Cerebellar nuclear complex (tissue), 1 donor: ENCODE results near the gene LUZP1.

ENCODE experiments used
- DNase-seq, 2 experiments: peaks; one replicate each; lab custom pipeline; 2025; lab: John Stamatoyannopoulos, UW

Gene LUZP1

DNA sequence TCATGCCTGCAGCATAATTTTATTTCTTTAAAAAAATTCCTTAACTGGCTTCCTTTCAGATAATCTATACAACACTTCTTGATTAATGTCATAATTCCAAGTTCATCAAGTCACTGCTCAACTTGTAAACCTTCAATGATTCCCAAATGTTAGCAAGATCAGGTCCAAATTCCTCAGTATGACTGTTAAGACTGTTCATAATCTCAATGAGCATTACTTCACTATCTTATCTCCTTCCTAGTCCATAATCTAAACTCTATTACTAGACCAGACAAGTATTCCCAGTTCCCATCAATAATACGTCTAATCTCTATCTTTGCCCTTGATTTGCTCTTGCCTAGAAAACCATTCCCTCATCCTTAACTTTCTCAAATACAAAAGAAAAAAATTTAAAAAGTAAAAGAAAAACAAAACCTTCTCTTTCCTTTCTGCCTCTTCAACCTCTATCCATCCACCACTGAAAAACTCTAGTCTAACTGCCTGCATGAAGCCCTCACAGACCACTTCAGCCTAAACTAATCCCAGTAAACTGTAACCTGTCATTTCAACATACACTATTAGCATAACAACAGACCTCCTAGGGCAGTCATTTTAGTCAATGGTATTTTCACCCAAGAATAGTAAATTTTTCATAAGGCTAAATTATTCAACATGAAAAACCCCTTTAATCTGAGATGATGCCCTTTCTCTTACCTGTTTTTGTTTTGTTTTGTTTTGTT lies 15.5 kb downstream of the LUZP1 start:
- DNase-seq = no peak

DNA sequence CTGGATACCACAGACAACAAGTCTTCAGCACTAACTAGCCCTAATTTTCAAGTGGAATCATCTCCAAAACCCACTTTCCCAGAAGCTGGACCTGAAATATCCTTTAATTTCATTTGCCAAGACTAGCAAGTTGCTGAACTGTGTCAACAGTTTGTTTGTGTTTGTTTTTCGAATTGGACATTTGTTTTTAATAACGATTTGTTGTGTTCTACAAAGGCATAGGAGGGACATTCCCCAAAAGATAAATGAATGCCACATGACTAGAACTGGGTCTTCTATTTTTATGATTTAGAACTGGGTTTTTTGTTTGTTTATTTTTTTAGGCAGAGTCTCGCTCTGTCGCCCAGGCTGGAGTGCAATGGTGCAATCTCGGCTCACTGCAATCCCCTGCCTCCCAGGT lies 17.9 kb downstream of the LUZP1 start:
- DNase-seq = no peak

DNA sequence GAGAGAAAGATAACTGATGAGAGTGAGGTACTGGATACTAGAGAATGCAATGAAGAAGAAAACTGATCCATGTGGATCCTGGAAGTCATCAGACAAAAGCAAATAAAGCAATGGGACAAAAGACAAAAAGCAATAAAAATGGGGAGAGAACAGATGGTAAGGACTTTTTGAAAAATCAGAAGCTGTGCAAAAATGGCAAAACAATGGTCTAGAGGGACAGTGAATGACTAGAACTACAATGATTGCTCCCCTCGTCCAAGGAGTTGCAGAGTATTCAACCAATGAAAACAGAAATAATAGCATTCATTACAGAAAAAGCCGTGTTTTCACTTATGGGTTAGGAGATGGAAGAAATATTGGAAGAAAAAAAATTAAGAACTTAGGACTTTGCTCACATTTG lies 18.5 kb downstream of the LUZP1 start:
- DNase-seq = no peak

DNA sequence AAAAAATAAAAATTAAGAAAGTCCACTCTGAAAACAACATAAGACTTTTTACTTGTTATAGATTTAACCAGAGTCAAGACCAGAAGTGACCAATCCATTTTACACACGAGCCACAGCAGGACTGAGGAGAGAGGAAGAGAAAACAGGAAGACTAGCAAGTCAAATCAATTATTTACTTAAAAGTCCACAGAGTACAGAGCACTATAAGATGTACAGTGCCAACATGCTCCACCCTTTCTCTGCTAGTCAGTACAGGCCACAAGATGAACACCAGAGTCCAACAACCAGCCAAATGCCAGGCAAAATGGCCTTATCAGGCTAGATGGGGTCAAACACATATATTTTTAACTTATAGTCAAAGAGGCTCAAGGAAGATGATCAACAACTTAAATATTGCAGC lies 19.5 kb downstream of the LUZP1 start:
- no peak for DNase-seq

DNA sequence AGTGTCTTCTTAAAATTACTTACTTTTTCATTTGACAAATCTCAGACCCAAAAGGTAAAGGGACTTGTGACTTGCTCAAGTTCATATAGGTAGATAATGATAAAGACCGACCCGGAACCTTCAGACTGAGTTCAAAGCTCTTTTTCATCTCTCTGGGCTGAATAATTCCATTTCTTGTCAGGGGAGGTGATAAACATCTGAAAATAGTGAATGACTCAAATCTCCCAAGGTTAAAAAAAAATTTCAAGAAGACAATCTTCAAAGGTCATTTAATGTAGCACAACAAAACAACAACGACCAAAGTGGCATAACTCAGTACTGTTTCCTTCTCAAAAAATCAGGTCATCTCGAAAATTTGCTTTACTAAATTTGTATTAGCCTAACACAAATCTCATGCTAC lies 20.6 kb downstream of the LUZP1 start:
- no peak for DNase-seq

DNA sequence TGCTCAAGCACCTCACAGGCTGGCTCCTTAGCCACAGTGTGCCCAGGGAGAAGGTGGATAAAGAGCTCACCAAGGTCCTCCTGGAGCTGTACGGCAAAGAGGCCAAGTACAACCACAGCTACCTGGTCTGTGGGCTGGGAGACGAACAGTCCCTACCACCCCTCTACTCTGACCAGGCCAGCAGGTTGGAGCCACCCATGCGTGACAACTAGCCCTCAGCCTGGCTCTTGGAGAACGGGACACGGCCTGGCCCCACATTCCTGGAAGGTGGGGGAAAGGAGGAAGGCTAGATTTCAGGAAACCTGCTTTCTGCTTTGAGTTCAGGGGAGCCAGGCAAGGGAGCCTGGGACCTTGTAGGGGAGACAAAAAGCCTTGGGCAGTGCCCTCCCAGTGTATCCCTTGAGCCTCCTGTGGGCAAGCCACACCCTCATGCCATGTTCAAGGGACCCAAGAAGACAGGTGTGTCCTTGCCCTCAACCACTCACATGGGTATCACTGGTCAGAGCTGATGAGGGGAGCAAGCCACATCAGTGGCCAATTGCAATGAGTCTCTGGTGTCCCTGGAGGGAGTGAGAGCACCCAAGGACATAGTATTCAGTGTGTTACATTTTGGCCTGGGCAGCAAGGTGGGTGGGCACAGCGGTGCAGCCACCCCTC lies 27.6 kb downstream of the LUZP1 start:
- no peak for DNase-seq

DNA sequence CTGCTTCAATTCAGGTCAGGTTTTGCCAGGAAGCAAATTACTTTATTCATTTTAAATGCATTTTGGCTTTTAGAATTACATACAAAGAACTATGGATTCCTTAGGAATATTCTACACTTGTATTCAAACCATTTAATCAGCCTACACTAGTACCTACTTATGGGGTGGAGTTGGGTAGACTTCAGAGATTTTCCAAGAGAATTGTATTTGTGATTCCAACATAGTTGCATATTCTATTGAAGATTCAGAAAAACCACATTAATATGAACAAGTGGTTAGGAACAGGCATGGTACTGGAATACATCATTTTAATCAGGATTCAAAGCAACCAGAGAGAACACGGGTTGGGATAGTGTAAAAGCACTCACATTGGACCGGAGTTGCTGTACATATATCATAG lies 33.4 kb downstream of the LUZP1 start:
- no peak for DNase-seq

DNA sequence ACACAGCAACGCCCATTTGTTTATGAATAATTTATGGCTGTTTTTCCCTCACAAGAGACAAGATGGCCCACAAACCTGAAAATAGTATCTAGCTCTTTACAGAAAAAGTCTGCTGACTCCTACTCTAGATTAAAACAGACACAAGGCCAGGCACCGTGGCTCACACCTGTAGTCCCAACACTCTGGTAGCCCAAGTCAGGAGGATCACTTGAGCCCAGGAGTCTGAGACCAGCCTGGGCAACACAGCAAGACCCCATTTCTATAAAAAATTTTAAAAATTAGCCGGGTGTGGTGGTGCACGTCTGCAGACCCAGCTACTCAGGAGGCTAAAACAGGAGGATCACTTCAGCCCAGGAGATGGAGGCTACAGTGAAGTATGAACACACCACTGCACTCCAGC lies 34.6 kb downstream of the LUZP1 start:
- no peak for DNase-seq

DNA sequence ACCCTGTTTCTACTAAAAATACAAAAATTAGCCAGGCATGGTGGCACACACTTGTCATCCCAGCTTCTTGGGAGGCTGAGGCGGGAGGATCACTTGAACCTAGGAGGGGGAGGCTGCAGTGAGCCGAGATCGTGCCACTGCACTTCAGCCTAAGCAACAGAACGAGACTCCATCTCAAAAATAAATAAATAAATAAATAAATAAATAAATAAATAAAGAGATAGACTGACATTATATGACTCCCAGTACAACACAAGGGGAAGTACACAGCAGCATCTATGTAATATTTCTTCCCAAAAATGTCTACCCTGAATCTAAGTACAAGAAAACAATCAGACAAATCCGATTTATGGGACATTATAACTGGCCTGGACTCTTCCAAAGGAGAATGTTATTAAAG lies 35.1 kb downstream of the LUZP1 start:
- DNase-seq = no peak

DNA sequence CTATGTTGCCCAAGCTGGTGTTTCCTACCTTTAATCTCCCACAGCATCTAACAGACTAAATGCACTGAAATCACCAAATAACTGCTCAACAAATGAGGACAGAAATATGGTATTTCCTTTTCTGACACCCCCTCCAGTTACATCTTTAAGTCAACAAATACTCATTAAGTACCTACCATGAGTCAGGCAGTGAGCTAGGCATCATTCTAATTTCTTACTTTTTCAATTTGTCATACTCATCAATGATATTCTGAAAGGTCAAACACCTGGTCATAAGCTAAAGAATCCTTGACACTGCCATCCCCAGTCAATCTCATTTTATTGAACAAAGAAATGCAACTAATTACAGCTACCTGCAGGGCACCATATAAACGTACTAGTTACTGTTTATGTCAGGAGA lies 36.6 kb downstream of the LUZP1 start:
- DNase-seq = no peak

DNA sequence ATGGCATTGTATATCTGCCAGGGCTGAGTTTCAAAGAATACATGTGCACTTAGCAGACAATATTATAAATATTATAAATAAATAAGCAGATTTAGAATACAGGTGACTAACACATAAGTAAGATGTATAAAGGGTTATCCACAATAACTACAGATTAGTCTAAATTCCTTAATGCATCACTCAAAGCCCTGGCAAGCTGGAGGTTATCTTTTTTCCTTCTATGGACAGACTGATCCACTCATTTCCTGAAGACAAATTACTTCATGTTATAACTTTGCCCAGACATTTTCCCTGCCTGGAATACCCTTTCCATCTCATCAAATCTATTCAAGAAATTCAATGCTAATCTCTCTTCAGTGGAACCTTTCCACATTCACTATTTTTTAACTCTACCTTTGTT lies 38.8 kb downstream of the LUZP1 start:
- no peak for DNase-seq

DNA sequence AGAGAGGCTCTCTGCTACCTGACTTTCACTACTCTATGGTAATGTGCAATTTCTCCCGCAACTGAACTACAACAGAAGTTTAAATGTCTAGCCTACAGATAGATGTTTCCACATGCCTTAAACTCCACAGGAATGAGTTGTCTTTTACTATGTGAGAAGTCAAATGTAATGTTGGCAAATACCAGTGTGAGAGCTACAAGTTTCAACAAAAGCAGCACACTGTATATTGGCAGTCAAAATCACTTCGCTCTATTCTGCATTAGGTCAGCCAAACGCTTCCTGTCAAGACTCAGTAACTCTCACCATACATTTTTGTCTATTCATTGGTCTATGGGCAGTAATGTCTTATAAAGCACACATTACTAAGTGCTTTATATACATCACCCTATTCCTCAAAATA lies 41.9 kb downstream of the LUZP1 start:
- no peak for DNase-seq

DNA sequence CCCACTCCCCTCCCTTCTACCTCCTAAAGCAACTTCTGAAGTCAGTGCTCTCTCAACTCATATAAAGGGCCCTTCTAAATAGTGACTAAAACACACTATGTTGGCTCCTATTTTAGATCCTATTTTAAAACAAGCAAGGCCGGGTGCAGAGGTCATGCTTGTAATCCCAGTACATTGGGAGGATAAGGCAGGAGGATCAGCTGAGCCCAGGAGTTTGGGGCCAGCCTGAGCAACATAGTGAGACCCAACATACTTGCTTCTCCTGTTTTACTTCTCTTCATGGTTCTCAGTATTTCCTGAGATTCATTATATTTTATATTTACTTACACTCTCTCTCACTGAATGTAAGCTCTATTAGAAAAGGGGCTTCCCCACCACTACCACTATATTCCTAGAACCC lies 42.5 kb downstream of the LUZP1 start:
- no peak for DNase-seq

DNA sequence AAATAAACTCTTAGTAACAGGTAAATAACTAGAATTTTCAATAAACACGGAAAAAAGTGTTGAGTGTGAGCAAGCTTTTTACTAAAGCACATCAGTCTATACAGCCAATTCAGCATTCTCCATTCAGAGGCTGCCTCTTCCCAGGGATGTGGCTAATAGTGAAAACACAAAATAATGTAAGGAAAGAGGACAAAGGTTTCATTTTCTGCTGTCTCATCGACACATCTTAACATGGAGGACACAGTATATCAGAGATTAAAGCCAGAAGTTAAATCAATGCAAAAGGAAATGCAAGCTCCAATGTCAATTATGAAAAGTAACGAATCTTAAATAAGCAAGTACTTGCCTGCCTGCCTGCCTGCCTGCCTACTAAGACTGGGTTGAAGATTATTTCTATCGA lies 43.2 kb downstream of the LUZP1 start:
- DNase-seq = no peak

DNA sequence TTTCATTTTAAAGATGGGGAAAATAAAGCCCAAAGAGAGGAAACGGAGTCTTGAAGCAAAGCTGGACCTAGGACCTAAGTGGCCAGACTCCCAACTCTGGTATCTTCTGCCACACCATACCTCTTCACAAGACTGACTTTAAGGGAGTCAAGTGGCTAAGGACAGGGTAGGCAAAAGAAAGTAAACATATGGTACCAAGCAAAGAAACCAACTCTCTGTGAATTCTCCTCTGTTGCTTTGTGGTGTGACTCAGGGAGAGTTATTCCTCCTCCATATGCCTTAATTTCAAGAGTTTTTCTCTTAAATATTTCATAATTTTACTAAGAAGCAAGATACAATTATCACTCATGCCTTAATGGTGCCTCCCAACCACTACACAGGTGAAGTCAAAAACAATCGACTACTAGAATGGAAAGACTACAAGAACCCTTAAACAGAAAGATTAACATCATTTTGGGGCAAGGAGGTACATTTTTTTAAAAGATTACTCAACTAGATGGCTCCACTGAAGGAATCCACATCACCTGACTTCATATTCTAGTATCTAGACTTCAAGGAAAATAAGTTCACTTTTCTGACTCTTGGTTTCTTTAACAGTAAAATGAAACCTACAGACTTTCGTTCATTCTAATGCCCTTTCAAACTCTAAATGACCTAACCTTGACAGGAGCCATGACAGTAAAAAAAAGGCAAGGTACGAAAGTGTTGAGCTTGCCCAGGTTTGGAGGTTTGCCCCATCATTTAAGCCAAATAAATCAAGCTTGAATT lies 44.2 kb downstream of the LUZP1 start:
- no peak for DNase-seq

DNA sequence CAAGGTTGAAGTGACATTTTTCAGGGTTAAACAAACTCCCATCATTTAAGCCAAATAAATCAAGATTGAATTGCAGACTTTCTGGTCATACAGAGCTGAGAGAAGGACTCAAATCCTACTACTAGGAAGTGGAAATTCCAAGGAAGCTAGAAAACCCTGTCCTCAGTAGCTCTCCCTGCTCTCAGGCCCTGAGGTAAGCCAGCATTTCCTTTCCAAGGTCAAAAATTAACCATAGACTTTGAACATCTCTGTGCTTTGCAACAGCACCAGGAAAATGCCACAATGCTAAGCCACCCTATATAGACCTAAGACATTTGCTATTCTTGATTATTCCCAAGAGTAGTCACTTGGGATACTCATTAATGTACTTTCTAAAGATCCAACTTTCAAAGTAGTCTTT lies 45.1 kb downstream of the LUZP1 start:
- DNase-seq = no peak

DNA sequence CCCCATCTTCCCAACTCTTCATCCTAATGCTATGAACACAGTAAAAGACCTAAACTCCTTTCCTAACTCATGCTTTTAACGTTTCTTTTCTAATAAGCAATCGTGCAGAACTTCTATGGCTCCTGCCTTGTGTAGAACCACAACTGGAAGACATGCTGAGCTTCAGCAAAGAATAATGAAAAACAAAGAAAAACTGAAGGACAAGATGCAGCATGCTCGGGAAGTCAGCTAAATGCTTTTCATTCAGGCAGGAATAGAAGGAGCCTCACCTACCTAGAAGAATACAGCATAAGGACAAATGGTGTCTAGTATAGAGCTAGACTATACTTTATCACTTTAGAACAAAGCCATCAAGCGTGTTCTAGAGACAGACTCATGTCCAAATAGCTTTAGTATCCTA lies 45.9 kb downstream of the LUZP1 start:
- DNase-seq = no peak

DNA sequence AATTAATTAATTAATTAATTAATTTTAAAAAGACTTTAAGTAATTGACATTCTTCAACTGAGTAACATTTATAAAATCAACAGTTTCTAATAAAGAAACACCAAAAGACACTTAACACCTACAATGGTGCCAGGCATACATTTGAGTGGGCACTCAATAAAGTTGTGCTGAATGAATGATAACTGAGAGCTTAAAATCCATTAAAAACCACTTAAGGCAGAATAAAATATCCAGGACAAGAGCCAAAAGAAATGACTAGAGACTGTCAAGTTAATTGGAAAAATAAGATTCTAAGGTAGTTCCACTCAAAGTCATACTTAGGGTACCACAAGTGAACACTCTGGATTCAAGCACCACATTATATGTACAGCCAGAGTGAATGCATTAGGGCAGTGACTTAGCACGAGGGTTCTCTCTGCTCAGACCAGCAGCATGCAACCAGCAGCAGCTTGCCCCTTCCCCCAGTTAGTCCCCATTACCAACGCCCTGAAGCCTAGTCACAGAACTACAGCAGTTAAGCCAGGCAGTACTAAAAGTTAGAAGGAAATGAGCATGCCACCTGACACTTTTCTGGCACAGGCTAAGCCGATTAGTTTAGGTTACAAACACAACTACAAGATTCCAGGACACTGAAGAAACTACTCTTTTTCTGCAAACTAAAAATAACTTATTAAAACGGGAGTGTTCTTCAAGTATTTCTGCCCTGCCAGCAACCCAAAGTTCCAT lies 46.5 kb downstream of the LUZP1 start:
- no peak for DNase-seq

DNA sequence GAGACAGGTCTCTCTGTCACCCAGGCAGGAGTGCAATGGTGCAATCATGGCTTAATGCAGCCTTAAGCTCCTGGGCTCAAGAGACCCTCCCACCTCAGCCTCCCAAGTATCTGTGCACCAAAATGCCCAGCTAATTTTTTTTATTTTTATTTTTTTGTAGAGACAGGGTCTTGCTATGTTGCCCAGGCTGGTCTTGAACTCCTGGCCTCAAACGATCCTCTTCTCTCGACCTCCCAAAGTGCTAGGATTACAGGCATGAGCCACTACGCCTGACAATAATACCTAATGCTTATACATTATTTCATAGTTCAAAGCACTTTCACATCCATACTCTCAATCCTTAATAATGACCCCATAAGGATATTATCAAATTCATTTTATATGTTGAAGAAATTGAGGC lies 48.3 kb downstream of the LUZP1 start:
- DNase-seq = no peak

DNA sequence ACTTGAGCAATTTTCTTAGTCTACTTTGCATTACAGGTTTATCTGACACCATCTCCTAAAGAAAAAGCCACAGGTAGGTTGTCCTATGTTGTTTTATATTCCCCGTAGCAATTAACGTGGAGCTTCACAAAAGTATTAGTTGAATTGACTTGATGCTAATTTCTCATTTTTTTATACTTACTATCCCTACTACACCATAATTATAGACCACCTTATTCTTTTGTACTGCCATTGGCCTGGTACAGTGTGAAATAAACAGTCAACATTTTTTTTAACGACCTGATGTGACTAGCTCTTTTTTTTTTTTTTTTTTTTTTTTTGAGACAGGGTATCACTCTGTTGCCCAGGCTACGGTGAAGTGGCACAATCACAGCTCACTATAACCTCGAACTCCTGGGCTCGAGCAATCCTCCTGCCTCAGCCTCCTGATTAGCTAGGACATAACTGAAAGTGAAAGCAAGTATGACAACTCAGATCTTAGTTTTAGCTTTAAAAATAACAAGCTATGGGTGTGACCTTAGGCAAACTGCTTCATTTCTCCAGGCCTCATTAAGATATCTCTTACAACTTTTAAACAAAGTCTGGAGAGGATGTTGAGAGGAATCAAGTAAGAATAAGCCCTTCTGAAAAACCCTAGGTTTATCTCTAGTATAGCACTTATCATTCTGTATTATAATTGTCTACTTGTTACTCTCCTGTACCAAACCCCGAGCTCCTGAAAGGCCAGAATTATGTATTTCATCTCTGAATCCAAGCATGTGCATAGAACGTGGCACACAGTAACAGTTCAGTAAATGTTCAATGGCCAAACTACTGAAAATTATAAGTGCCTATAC lies 49.5 kb downstream of the LUZP1 start:
- DNase-seq = no peak

DNA sequence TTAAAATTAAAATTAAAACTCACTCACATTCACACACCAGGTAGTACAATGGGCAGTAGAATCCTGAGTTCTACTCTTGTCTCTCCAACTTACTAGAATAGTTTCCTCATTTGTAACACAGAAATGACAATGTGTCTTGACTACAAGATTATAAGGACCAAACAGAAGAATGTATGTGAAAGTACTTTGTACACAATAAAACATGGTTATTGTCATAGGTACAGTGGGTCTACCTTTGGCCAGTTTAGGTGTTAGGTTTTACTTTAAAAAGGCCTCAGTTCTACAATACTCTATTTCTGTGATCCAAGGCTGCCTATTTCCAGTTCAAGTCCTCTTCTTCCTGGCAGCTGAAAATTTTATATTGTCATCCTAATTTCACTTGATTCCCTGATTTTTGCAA lies 50.2 kb downstream of the LUZP1 start:
- DNase-seq = no peak
